Nephron progenitor cell (in vitro differentiated cells): ENCODE results near the gene FLCN.
A peak's percentile ranks its signal among the peaks of the same experiment; 100 is the strongest.

Source experiments
- DNase-seq: peaks from one replicate; pipeline ENCODE4 v3.0.0; 2021
- H3K27ac Mint-ChIP-seq: 2 replicates; pipeline ENCODE4 v1.8.0; 2021; ENCODE audit warnings: mild to moderate bottlenecking, moderate library complexity, mixed read lengths
- H3K27me3 Mint-ChIP-seq: 2 replicates; pipeline ENCODE4 v1.8.0; 2021; ENCODE audit warnings: mild to moderate bottlenecking, low read depth, mixed read lengths; ENCODE audit not compliant: poor library complexity
- H3K36me3 Mint-ChIP-seq: 2 replicates; pipeline ENCODE4 v1.8.0; 2021; ENCODE audit warnings: low read depth, mixed read lengths
- H3K4me1 Mint-ChIP-seq: 2 replicates; pipeline ENCODE4 v1.8.0; 2021; ENCODE audit warnings: mixed read lengths
- H3K4me3 Mint-ChIP-seq: 2 replicates; pipeline ENCODE4 v1.8.0; 2021; ENCODE audit warnings: mild to moderate bottlenecking, moderate library complexity, mixed read lengths
- H3K9me3 Mint-ChIP-seq: 2 replicates; pipeline ENCODE4 v1.8.0; 2021; ENCODE audit warnings: mild to moderate bottlenecking, moderate library complexity, mixed read lengths
- TF ChIP-seq, protein P1 (sequence below): fragments of 200-600 bp; sonication (generic); IDR thresholded peaks from 2 replicates; pipeline ENCODE4 v1.5.0; 2021; ENCODE audit warnings: antibody characterized with exemption

The FLCN gene

GRCh38 chr17:17172001-17172939 lies 64.7 kb downstream of the FLCN start:
- Mint-ChIP-seq H3K4me1 (peaks cover 21% of the 10 kb centered on the region), H3K27me3 (no peaks in the 10 kb centered on the region), H3K4me3 (no peak overlapping the region), H3K9me3 (no peaks in the 10 kb centered on the region), H3K27ac (no peak overlapping the region), H3K36me3 (peaks cover 39% of the 10 kb centered on the region)
- TF ChIP-seq, protein P1, sequence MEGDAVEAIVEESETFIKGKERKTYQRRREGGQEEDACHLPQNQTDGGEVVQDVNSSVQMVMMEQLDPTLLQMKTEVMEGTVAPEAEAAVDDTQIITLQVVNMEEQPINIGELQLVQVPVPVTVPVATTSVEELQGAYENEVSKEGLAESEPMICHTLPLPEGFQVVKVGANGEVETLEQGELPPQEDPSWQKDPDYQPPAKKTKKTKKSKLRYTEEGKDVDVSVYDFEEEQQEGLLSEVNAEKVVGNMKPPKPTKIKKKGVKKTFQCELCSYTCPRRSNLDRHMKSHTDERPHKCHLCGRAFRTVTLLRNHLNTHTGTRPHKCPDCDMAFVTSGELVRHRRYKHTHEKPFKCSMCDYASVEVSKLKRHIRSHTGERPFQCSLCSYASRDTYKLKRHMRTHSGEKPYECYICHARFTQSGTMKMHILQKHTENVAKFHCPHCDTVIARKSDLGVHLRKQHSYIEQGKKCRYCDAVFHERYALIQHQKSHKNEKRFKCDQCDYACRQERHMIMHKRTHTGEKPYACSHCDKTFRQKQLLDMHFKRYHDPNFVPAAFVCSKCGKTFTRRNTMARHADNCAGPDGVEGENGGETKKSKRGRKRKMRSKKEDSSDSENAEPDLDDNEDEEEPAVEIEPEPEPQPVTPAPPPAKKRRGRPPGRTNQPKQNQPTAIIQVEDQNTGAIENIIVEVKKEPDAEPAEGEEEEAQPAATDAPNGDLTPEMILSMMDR, result no peak
- no peak for DNase-seq

DNA sequence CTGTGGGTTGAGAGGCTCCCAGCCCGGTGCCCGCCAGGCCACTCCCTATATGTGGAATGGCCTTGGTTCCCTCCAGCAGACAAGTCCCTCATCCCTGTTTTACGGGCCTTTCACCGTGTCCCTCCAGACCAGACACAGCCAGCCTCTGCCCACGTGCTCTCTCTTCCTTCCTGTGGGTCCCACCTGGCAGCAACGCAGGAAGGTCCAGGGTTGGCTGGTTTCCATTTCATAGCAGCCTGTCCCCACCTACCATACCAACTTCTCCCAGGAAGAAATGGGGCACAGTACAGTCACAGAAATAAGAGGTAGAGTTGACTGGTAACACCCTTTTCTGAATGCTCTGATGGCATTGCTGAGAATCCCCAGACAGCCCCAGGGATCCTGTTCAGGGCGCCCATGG lies 65.8 kb downstream of the FLCN start:
- TF ChIP-seq, protein P1, result no peak
- Mint-ChIP-seq H3K27me3 (no peaks in the 10 kb centered on the region), H3K4me1 (peaks cover 21% of the 10 kb centered on the region), H3K4me3 (peak overlapping the region; percentile 33), H3K9me3 (no peaks in the 10 kb centered on the region), H3K27ac (peak overlapping the region; percentile 97), H3K36me3 (peaks cover 37% of the 10 kb centered on the region)
- no peak for DNase-seq

DNA sequence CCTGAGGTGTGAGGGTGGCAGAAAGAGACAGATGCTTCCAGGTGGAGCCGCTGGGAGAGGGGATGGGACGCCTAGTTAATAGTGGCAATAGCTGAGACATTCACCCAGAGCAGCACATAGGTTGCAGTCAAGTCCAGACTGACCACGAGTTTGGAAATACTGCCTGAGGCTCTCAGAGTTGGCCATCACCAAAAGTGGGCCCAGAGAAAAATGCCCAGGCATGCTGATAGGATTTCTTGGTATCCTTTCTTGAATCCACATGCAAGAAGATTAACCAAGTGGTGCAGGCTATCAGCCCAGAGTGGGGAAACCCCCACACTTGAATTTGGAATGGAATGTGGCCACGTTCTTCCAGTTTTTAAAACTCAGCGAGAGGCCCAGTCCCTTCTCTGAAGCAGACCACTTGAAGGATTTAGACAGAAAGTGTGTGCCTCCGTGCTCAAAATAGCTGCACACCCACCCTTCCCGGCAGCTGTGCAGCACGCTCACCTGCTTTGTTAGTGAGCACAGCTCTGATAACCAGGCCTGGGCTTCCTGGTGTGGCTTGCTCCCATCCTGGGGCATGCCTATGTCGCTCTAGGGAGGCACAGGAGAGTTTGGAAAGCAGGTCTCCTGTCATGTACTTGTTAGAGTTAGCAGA lies 66.5 kb downstream of the FLCN start:
- no peaks in the 10 kb centered on the region for H3K27me3 Mint-ChIP-seq
- peaks cover 21% of the 10 kb centered on the region for H3K4me1 Mint-ChIP-seq
- H3K27ac Mint-ChIP-seq, result peak overlapping the region; percentile 80
- no peak overlapping the region for H3K4me3 Mint-ChIP-seq
- TF ChIP-seq, protein P1, result no peak
- H3K36me3 Mint-ChIP-seq, result peaks cover 35% of the 10 kb centered on the region
- no peak for DNase-seq
- H3K9me3 Mint-ChIP-seq, result no peaks in the 10 kb centered on the region

DNA sequence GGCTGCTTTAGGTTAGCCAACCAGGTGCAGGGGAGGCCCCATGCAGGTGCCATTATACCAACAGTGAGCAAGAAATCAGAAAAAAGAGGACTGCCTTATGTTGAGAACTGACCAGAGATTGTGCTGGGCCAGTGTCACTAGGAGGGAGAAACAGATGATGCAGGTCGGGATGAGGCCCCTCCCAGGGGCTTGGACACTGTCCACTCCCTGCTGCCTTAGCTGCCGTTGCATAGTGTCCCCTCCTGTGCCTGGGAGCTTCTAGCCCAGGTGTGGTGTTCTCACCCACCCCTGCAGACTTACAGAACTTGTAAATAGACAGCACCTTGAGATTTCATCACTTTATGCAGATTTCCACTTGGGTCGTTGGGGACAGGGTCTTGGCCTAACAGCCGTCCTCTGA lies 67.6 kb downstream of the FLCN start:
- Mint-ChIP-seq H3K36me3 (peaks cover 45% of the 10 kb centered on the region), H3K4me1 (peaks cover 21% of the 10 kb centered on the region), H3K27me3 (no peaks in the 10 kb centered on the region)

DNA sequence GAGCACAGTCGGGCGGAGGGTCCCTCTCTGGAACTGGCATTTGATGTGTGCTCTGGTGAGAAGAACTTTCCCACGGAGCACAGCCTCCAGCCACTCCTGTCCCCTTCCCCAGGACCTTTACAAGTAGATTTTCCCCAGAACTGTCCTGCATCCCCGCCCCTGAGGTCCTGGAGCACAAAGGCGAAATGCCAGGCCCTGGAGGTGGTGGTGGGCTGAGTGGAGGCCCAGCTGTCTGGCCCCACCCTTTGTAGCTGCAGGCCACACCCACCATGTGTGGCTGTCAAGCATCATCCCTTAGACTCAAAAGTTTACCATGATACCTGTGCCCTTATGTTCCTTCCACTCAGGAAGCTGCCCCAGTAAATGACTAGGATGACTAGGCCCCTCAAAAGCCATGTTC lies 68.6 kb downstream of the FLCN start:
- H3K36me3 Mint-ChIP-seq, result peaks cover 41% of the 10 kb centered on the region
- peaks cover 22% of the 10 kb centered on the region for H3K4me1 Mint-ChIP-seq
- no peak for DNase-seq
- no peaks in the 10 kb centered on the region for H3K27me3 Mint-ChIP-seq
- TF ChIP-seq, protein P1, result no peak
- no peaks in the 10 kb centered on the region for H3K9me3 Mint-ChIP-seq
- no peak overlapping the region for H3K27ac Mint-ChIP-seq
- H3K4me3 Mint-ChIP-seq, result no peak overlapping the region

More for the DNA sequence above, 67.6 kb downstream of the FLCN start:
- Mint-ChIP-seq H3K9me3 (no peaks in the 10 kb centered on the region), H3K27ac (no peak overlapping the region), H3K4me3 (no peak overlapping the region)
- no peak for DNase-seq
- TF ChIP-seq, protein P1, result no peak
